Kidney epithelial cell (primary cell): ENCODE data around the gene SFTA2. TPM values are rescaled to one million over a fixed set of nuclear protein-coding genes. Genes with fewer than 3 reads are reported as not detected.

Source experiments
- DNase-seq: peaks from one replicate; pipeline ENCODE4 v3.0.0-alpha.2; 2010; ENCODE audit warnings: low read depth
- H3K27me3 ChIP-seq: 2 replicates; pipeline ENCODE4 v1.6.0; 2011; ENCODE audit warnings: low read length; ENCODE audit not compliant: control insufficient read depth, insufficient read depth
- H3K36me3 ChIP-seq: 2 replicates; pipeline ENCODE4 v1.5.1; 2011; ENCODE audit warnings: low read length; ENCODE audit not compliant: control insufficient read depth, insufficient read depth
- H3K4me3 ChIP-seq: 2 replicates; pipeline ENCODE4 v1.5.1; 2011; ENCODE audit warnings: low read depth, mild to moderate bottlenecking, control low read depth, low read length
- CTCF ChIP-seq: IDR thresholded peaks from 2 replicates; pipeline ENCODE4 v1.5.1; 2011; ENCODE audit warnings: mild to moderate bottlenecking, moderate library complexity, low read length, control low read depth, inconsistent platforms; ENCODE audit not compliant: insufficient read depth, poor library complexity, severe bottlenecking
- total RNA-seq: library from RNA; depleted of rRNA; stranded (reverse); fragments of >200 nt; gene quantifications from 2 replicates; pipeline ENCODE4 v1.2.3, GENCODE V29; 2015

Gene SFTA2
- total RNA-seq, 1 donor from 2014 or later, result 1.0 TPM

GRCh38 chr6:30890646-30891449, 41.1 kb downstream of the SFTA2 start:
- no peak overlapping the region for H3K4me3 ChIP-seq
- no peak for TF ChIP-seq CTCF
- H3K27me3 ChIP-seq, result no peaks in the 10 kb centered on the region
- H3K36me3 ChIP-seq, result peaks cover 5% of the 10 kb centered on the region
- no peak for DNase-seq

GRCh38 chr6:30889921-30890645, 41.9 kb downstream of the SFTA2 start:
- Histone ChIP-seq H3K4me3 (no peak overlapping the region), H3K27me3 (no peaks in the 10 kb centered on the region), H3K36me3 (peaks cover 5% of the 10 kb centered on the region)
- TF ChIP-seq CTCF, result no peak
- no peak for DNase-seq

- DNase-seq, result no peak
- Histone ChIP-seq H3K36me3 (peaks cover 5% of the 10 kb centered on the region), H3K27me3 (no peaks in the 10 kb centered on the region), H3K4me3 (no peak overlapping the region)
- no peak for TF ChIP-seq CTCF
Observed at GRCh38 chr6:30889496-30889885, 42.5 kb downstream of the SFTA2 start.

GRCh38 chr6:30888816-30889495, 43.0 kb downstream of the SFTA2 start:
- DNase-seq, result no peak
- no peak for TF ChIP-seq CTCF
- Histone ChIP-seq H3K27me3 (no peaks in the 10 kb centered on the region), H3K4me3 (no peak overlapping the region), H3K36me3 (peaks cover 5% of the 10 kb centered on the region)

- peaks cover 4% of the 10 kb centered on the region for H3K36me3 ChIP-seq
- TF ChIP-seq CTCF, result no peak
- no peak for DNase-seq
- H3K27me3 ChIP-seq, result no peaks in the 10 kb centered on the region
- no peak overlapping the region for H3K4me3 ChIP-seq
Observed at GRCh38 chr6:30887901-30888815, 43.8 kb downstream of the SFTA2 start.
